HG03196 (cell line): ENCODE measurements around the gene OSGEP.

Experiments
- ATAC-seq: cut with Tn5 transposase; IDR thresholded peaks from one replicate; pipeline ENCODE4 v1.9.1; 2021; ENCODE audit not compliant: unreplicated experiment

OSGEP gene

GRCh38 chr14:20454516-20455354 is at the start of gene OSGEP, which contains the start of gene APEX1:
TSS of gene OSGEP (minus strand) at chr14:20454812. CDS start at chr14:20454683, 129 bp downstream.
TSS of gene APEX1 (plus strand) at chr14:20455226. CDS start at chr14:20455646, 420 bp downstream.
- peak; percentile 87 for ATAC-seq

GRCh38 chr14:20503898-20504297 is 49.3 kb upstream of the OSGEP start:
- no peak for ATAC-seq

GRCh38 chr14:20501346-20501745 is 46.7 kb upstream of the OSGEP start:
- ATAC-seq: no peak

- no peak for ATAC-seq
These were observed 45.3 kb upstream of the OSGEP start for GRCh38 chr14:20499881-20500280.

- no peak for ATAC-seq
These were observed 44.5 kb upstream of the OSGEP start for GRCh38 chr14:20499108-20499507.

- ATAC-seq: no peak
These were observed 44.0 kb upstream of the OSGEP start for GRCh38 chr14:20498622-20499021.

GRCh38 chr14:20494935-20495766 is 40.5 kb upstream of the OSGEP start:
- no peak for ATAC-seq

- no peak for ATAC-seq
These were observed 39.0 kb upstream of the OSGEP start for GRCh38 chr14:20493634-20494033.

GRCh38 chr14:20492486-20492885 is 37.9 kb upstream of the OSGEP start:
- ATAC-seq: no peak

GRCh38 chr14:20490563-20490962 is 36.0 kb upstream of the OSGEP start:
- no peak for ATAC-seq

- peak; percentile 41 for ATAC-seq
These were observed 34.7 kb upstream of the OSGEP start for GRCh38 chr14:20489093-20489994.

GRCh38 chr14:20487396-20487725 is 32.7 kb upstream of the OSGEP start:
- no peak for ATAC-seq

GRCh38 chr14:20486684-20487395 is 32.2 kb upstream of the OSGEP start:
- no peak for ATAC-seq

GRCh38 chr14:20485900-20486299 is 31.3 kb upstream of the OSGEP start:
- ATAC-seq: no peak

GRCh38 chr14:20482382-20482781 is 27.8 kb upstream of the OSGEP start:
- ATAC-seq: no peak

- no peak for ATAC-seq
These were observed 24.3 kb upstream of the OSGEP start for GRCh38 chr14:20478894-20479293.

GRCh38 chr14:20477211-20477876 is 22.7 kb upstream of the OSGEP start:
- ATAC-seq: no peak

- ATAC-seq: no peak
These were observed 22.2 kb upstream of the OSGEP start for GRCh38 chr14:20476776-20477175.

GRCh38 chr14:20472536-20473169 is 18.0 kb upstream of the OSGEP start:
- no peak for ATAC-seq

GRCh38 chr14:20470603-20470901 is 15.9 kb upstream of the OSGEP start:
- ATAC-seq: no peak
